Fibroblast of villous mesenchyme (primary cell): Measurements from ENCODE around the gene RPL3. TPM values are rescaled to one million over a fixed set of nuclear protein-coding genes. Genes with fewer than 3 reads are reported as not detected.

Source experiments
- DNase-seq: peaks from one replicate; pipeline ENCODE4 v3.0.0-alpha.2; 2010; ENCODE audit warnings: low read depth
- H3K4me3 ChIP-seq: 2 replicates; pipeline ENCODE4 v1.5.1; 2011; ENCODE audit warnings: low read depth, mild to moderate bottlenecking, low read length
- CTCF ChIP-seq: IDR thresholded peaks from 2 replicates; pipeline ENCODE4 v1.5.1; 2012; ENCODE audit warnings: low read depth, mild to moderate bottlenecking, low read length; ENCODE audit not compliant: insufficient read depth
- total RNA-seq: library from RNA; depleted of rRNA; stranded (reverse); fragments of >200 nt; gene quantifications from 2 replicates; pipeline ENCODE4 v1.2.3, GENCODE V29; 2012

Gene RPL3
- total RNA-seq, 1 donor = 1,795 TPM

- H3K4me3 ChIP-seq = peak overlapping the region; percentile 93
- peak; percentile 91 for TF ChIP-seq CTCF
- DNase-seq = peak; percentile 96
Observed at GRCh38 chr22:39316440-39317083, 2.9 kb downstream of the RPL3 start.

GRCh38 chr22:39315389-39315788 lies 4.0 kb downstream of the RPL3 start:
- peak overlapping the region; percentile 1 for H3K4me3 ChIP-seq
- no peak for DNase-seq
- TF ChIP-seq CTCF = no peak

GRCh38 chr22:39314251-39314971 lies 5.0 kb downstream of the RPL3 start:
- DNase-seq = no peak
- no peak overlapping the region for H3K4me3 ChIP-seq
- peak; percentile 21 for TF ChIP-seq CTCF

GRCh38 chr22:39313258-39314001 lies 6.0 kb downstream of the RPL3 start:
- no peak for DNase-seq
- no peak for TF ChIP-seq CTCF
- no peak overlapping the region for H3K4me3 ChIP-seq

GRCh38 chr22:39312410-39312809 lies 7.0 kb downstream of the RPL3 start:
- H3K4me3 ChIP-seq = no peak overlapping the region
- TF ChIP-seq CTCF = no peak
- DNase-seq = no peak

GRCh38 chr22:39311592-39312400 lies 7.6 kb downstream of the RPL3 start:
- TF ChIP-seq CTCF = no peak
- no peak overlapping the region for H3K4me3 ChIP-seq
- no peak for DNase-seq
